H1 (cell line): ENCODE results near the gene ALDH3A1. TPM values are rescaled to one million over a fixed set of nuclear protein-coding genes. Genes with fewer than 3 reads are reported as not detected.

Experiments used
- CTCF ChIA-PET: fragments of 300-600 bp; sonication (Branson Sonifier 250); formaldehyde crosslinking; loops from one replicate; lab custom pipeline; 2021; ENCODE audit not compliant: partially characterized antibody; lab: Charles Lee
- POLR2A ChIA-PET: fragments of 300-600 bp; sonication (Branson Sonifier 250); formaldehyde crosslinking; loops from one replicate; lab custom pipeline; 2021; ENCODE audit warnings: inconsistent platforms; ENCODE audit not compliant: partially characterized antibody; lab: Charles Lee
- DNase-seq, 2 experiments: peaks; one replicate each; pipeline versions ENCODE4 v3.0.0 to v3.0.0-alpha.2; 2010 to 2022; ENCODE audit warnings: low spot score in 2 of 2, low read depth in 1 of 2, mixed read lengths in 1 of 2
- FAIRE-seq: peaks from 2 replicates; lab custom pipeline; 2011; peaks lifted over from hg19 to GRCh38; lab: Jason Lieb, UNC
- H2AFZ ChIP-seq: 2 replicates; pipeline ENCODE4 v1.8.1; 2012; ENCODE audit warnings: low read length, inconsistent platforms
- H2AK5ac ChIP-seq: 2 replicates; pipeline ENCODE4 v1.6.1; 2013; ENCODE audit warnings: low read depth, low read length
- H2BK120ac ChIP-seq: replicated peaks from 2 replicates; pipeline ENCODE3; 2013; ENCODE audit warnings: low read depth, low read length, inconsistent platforms
- H2BK12ac ChIP-seq: 2 replicates; pipeline ENCODE4 v1.6.1; 2013; ENCODE audit warnings: low read depth, low read length
- H2BK15ac ChIP-seq: 2 replicates; pipeline ENCODE4 v1.6.1; 2013; ENCODE audit warnings: low read length
- H2BK20ac ChIP-seq: 2 replicates; pipeline ENCODE4 v1.6.1; 2013; ENCODE audit warnings: low read length
- H2BK5ac ChIP-seq: 2 replicates; pipeline ENCODE4 v1.6.1; 2013; ENCODE audit warnings: low read depth, low read length
- H3K14ac ChIP-seq: 2 replicates; pipeline ENCODE4 v1.6.1; 2013; ENCODE audit warnings: inconsistent platforms; ENCODE audit not compliant: insufficient read length
- H3K18ac ChIP-seq: 2 replicates; pipeline ENCODE4 v1.6.1; 2013; ENCODE audit warnings: low read length; ENCODE audit errors: extremely low read depth
- H3K23ac ChIP-seq: 2 replicates; pipeline ENCODE4 v1.6.1; 2013; ENCODE audit warnings: inconsistent platforms; ENCODE audit not compliant: insufficient read length
- H3K23me2 ChIP-seq: 2 replicates; pipeline ENCODE4 v1.6.1; 2013; ENCODE audit warnings: low read depth, low read length
- H3K27ac ChIP-seq: 2 replicates; pipeline ENCODE4 v1.6.1; 2011; ENCODE audit warnings: low read depth, low read length, inconsistent platforms
- H3K27me3 ChIP-seq, 4 experiments: replicated peaks in 1 of 4; 1 replicate in 1 of 4; 2 replicates in 3 of 4; pipeline versions ENCODE4 v1.6.1 to v1.8.1; 2011 to 2013; ENCODE audit warnings: low read length in 3 of 4, mild to moderate bottlenecking in 3 of 4, inconsistent platforms in 2 of 4, mixed read lengths in 2 of 4, moderate library complexity in 1 of 4; ENCODE audit not compliant: control insufficient read depth in 3 of 4, insufficient read depth in 3 of 4; ENCODE audit errors: extremely low read depth in 1 of 4
- H3K36me3 ChIP-seq, 4 experiments: 2 replicates each; pipeline versions ENCODE4 v1.6.1 to v1.8.1; 2011 to 2013; ENCODE audit warnings: mild to moderate bottlenecking in 4 of 4, low read length in 3 of 4, moderate library complexity in 2 of 4, control low read depth in 1 of 4, inconsistent platforms in 1 of 4; ENCODE audit not compliant: insufficient read depth in 4 of 4, control insufficient read depth in 2 of 4
- H3K4ac ChIP-seq: replicated peaks from 2 replicates; pipeline ENCODE3; 2013; ENCODE audit warnings: low read length, low read depth, mixed read lengths, inconsistent platforms; ENCODE audit not compliant: insufficient read length
- H3K4me1 ChIP-seq, 4 experiments: replicated peaks in 1 of 4; 1 replicate in 1 of 4; 2 replicates in 3 of 4; pipeline versions ENCODE4 v1.6.1 to v1.8.1; 2011 to 2013; ENCODE audit warnings: low read length in 3 of 4, inconsistent platforms in 2 of 4, mixed read lengths in 1 of 4; ENCODE audit not compliant: insufficient read depth in 4 of 4, control insufficient read depth in 3 of 4
- H3K4me2 ChIP-seq, 2 experiments: 2 replicates each; pipeline versions ENCODE4 v1.6.1 to v1.8.1; 2011 to 2013; ENCODE audit warnings: low read depth in 2 of 2, low read length in 2 of 2, control low read depth in 1 of 2, inconsistent platforms in 1 of 2, mild to moderate bottlenecking in 1 of 2; ENCODE audit not compliant: insufficient read depth in 1 of 2
- H3K4me3 ChIP-seq, 4 experiments: fragments of 200-600, 300-600 bp in 1 of 4; sonication (generic), shearing (Covaris generic), sonication (Bioruptor Twin) in 1 of 4; 2 replicates each; pipeline versions ENCODE4 v1.5.1 to v1.8.1; 2011 to 2016; ENCODE audit warnings: low read length in 4 of 4, low read depth in 3 of 4, control low read depth in 2 of 4, inconsistent platforms in 2 of 4, mild to moderate bottlenecking in 2 of 4, mixed read lengths in 1 of 4, moderate library complexity in 1 of 4; ENCODE audit not compliant: insufficient read depth in 2 of 4; ENCODE audit errors: extremely low read depth in 1 of 4
- H3K56ac ChIP-seq: replicated peaks from 2 replicates; pipeline ENCODE3; 2013; ENCODE audit warnings: low read depth, mild to moderate bottlenecking, mixed read lengths, low read length, inconsistent platforms; ENCODE audit not compliant: insufficient read length
- H3K79me1 ChIP-seq: 2 replicates; pipeline ENCODE4 v1.6.1; 2013; ENCODE audit warnings: low read depth, low read length, control low read depth
- H3K79me2 ChIP-seq, 2 experiments: 2 replicates each; pipeline versions ENCODE4 v1.6.1 to v1.8.1; 2012 to 2013; ENCODE audit warnings: low read length in 2 of 2, mild to moderate bottlenecking in 2 of 2, inconsistent platforms in 1 of 2; ENCODE audit not compliant: insufficient read depth in 2 of 2, control insufficient read depth in 1 of 2
- H3K9ac ChIP-seq, 4 experiments: replicated peaks in 1 of 4; 1 replicate in 1 of 4; 2 replicates in 3 of 4; pipeline versions ENCODE4 v1.6.1 to v1.8.1; 2011 to 2013; ENCODE audit warnings: low read depth in 3 of 4, low read length in 3 of 4, control low read depth in 2 of 4, mild to moderate bottlenecking in 2 of 4, moderate library complexity in 2 of 4, inconsistent platforms in 1 of 4; ENCODE audit errors: extremely low read depth in 1 of 4
- H3K9me3 ChIP-seq, 2 experiments: 2 replicates each; pipeline versions ENCODE4 v1.6.1 to v1.8.1; 2012 to 2013; ENCODE audit warnings: mild to moderate bottlenecking in 2 of 2, moderate library complexity in 2 of 2, control low read depth in 1 of 2, inconsistent platforms in 1 of 2, low read depth in 1 of 2, low read length in 1 of 2, mixed read lengths in 1 of 2; ENCODE audit not compliant: insufficient read depth in 2 of 2
- H4K20me1 ChIP-seq, 2 experiments: replicated peaks in 1 of 2; 2 replicates each; pipeline versions ENCODE3 to v1.8.1; 2011 to 2013; ENCODE audit warnings: inconsistent platforms in 2 of 2, low read length in 2 of 2, mild to moderate bottlenecking in 1 of 2; ENCODE audit not compliant: insufficient read depth in 2 of 2, control insufficient read depth in 1 of 2
- H4K5ac ChIP-seq: 2 replicates; pipeline ENCODE4 v1.6.1; 2013; ENCODE audit warnings: low read length, low read depth, mixed read lengths, inconsistent platforms; ENCODE audit not compliant: insufficient read length
- H4K8ac ChIP-seq: 2 replicates; pipeline ENCODE4 v1.8.0; 2013; ENCODE audit warnings: mild to moderate bottlenecking, moderate library complexity, low read length, inconsistent platforms; ENCODE audit not compliant: insufficient read depth; ENCODE audit errors: extremely low read depth
- H4K91ac ChIP-seq: replicated peaks from 2 replicates; pipeline ENCODE3; 2013; ENCODE audit warnings: low read length, mixed read lengths, inconsistent platforms; ENCODE audit not compliant: insufficient read length
- BCL11A ChIP-seq, 2 experiments: IDR thresholded peaks; one replicate each; pipeline ENCODE4 v1.6.1; 2011; ENCODE audit warnings: low read depth in 2 of 2, low read length in 2 of 2, mild to moderate bottlenecking in 2 of 2
- BRCA1 ChIP-seq: IDR thresholded peaks from 2 replicates; pipeline ENCODE4 v1.6.1; 2012; ENCODE audit warnings: low read depth, low read length, improper control_type of control experiment
- CHD1 ChIP-seq: IDR thresholded peaks from 2 replicates; pipeline ENCODE4 v1.6.1; 2012; ENCODE audit warnings: low read depth, low read length, improper control_type of control experiment
- GTF2F1 ChIP-seq: IDR thresholded peaks from 2 replicates; pipeline ENCODE4 v1.6.1; 2012; ENCODE audit warnings: low read depth, low read length, improper control_type of control experiment, borderline replicate concordance
- KDM4A ChIP-seq: IDR thresholded peaks from one replicate; pipeline ENCODE4 v1.7.1; 2012; ENCODE audit warnings: low read depth, mild to moderate bottlenecking, moderate library complexity, low read length, inconsistent platforms; ENCODE audit not compliant: severe bottlenecking
- TEAD4 ChIP-seq: IDR thresholded peaks from 2 replicates; pipeline ENCODE4 v1.6.1; 2012; ENCODE audit warnings: low read depth, low read length, inconsistent platforms, mixed read lengths
- WGBS, 2 experiments: shearing (Covaris generic) in 1 of 2; methylation state at CpG; one replicate each; pipeline versions ENCODE4 v1.1.6 to v1.1.7; 2013 to 2015; ENCODE audit warnings: low lambda C conversion rate in 2 of 2, mixed read lengths in 2 of 2, inconsistent platforms in 1 of 2, low coverage in 1 of 2, missing lambda C conversion rate in 1 of 2; ENCODE audit not compliant: insufficient replicate concordance in 2 of 2, insufficient coverage in 1 of 2, insufficient read length in 1 of 2; ENCODE audit errors: extremely low coverage in 1 of 2, missing lambda C conversion rate in 1 of 2; 5-methylcytosine and 5-hydroxymethylcytosine counted together
- polyA plus RNA-seq, 7 experiments: library from polyadenylated mRNA; depleted of rRNA in 3 of 7; stranded (reverse) in 5 of 7; unstranded in 2 of 7; fragments of >200 nt in 5 of 7; fragments of 200-250 nt in 2 of 7; gene quantifications; 1 replicate in 5 of 7; 2 replicates in 1 of 7; 4 replicates in 1 of 7; pipeline versions ENCODE4 v1.2.1 to v1.2.3, GENCODE V29; 2011 to 2013; ENCODE audit warnings: missing spikeins in 2 of 7, mixed read lengths in 2 of 7
- total RNA-seq: library from RNA; stranded (reverse); fragmentation: NEBNext Ultra II Directional; extraction: Animal tissue kit (Norgen Biotek cat#: 25700); gene quantifications from 2 replicates; pipeline ENCODE4 v1.2.1, GENCODE V29; 2021
- TF ChIP-seq, protein P1 (sequence below): IDR thresholded peaks from 2 replicates; pipeline ENCODE4 v1.6.1; 2011; ENCODE audit warnings: low read length, improper control_type of control experiment
- TF ChIP-seq, protein P2 (sequence below), 3 experiments: IDR thresholded peaks; 1 replicate in 2 of 3; 2 replicates in 1 of 3; pipeline versions ENCODE4 v1.5.1 to v1.6.1; 2011; ENCODE audit warnings: low read length in 3 of 3, mild to moderate bottlenecking in 3 of 3, inconsistent platforms in 2 of 3, low read depth in 1 of 3, moderate library complexity in 1 of 3; ENCODE audit not compliant: insufficient read depth in 1 of 3; ENCODE audit errors: control extremely low read depth in 1 of 3
- TF ChIP-seq, protein P3 (sequence below): IDR thresholded peaks from 2 replicates; pipeline ENCODE4 v1.6.1; 2012; ENCODE audit warnings: inconsistent platforms

The ALDH3A1 gene
- total and polyA plus RNA-seq, 2 of the 8 experiments (the other 6 are each of a cell fraction or from before 2014, with no cell fraction given), result 0.37 to 1.4 TPM

DNA sequence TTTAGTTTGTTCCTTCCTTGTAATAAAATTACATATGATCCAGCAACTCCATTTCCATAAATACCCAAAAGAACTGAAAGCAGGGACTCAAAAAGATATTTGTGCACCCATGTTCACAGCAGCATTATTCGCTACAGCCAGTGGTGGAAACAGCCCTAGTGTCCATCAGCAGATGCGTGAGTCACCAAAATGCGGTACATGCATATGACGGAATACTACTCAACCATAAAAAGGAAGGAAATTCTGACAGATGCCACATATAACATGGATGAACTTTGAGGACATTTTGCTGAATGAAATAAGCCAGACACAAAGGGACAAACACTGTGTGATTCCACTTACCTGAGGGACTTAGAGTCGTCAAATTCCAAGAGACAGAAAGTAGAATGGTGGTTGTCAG lies 22.6 kb downstream of the ALDH3A1 start:
- H3K79me1 ChIP-seq, result no peaks in the 10 kb centered on the region
- H3K4me2 ChIP-seq, result no peak overlapping the region
- H3K18ac ChIP-seq, result no peak overlapping the region
- DNase-seq (no peak), FAIRE-seq (no peak)
- H4K5ac ChIP-seq, result no peak overlapping the region
- H3K36me3 ChIP-seq, result no peaks in the 10 kb centered on the region
- H2BK15ac ChIP-seq, result no peak overlapping the region
- no peak overlapping the region for H3K23ac ChIP-seq
- no peaks in the 10 kb centered on the region; a peak in 1 of 7 replicates for H3K4me1 ChIP-seq
- H3K14ac ChIP-seq, result no peak overlapping the region
- H2BK12ac ChIP-seq, result no peak overlapping the region
- no peak overlapping the region for H2AFZ ChIP-seq
- H3K4ac ChIP-seq, result no peak overlapping the region
- no peak overlapping the region for H2BK5ac ChIP-seq
- H4K91ac ChIP-seq, result no peak overlapping the region
- H2BK120ac ChIP-seq, result no peak overlapping the region
- H3K9ac ChIP-seq, result no peak overlapping the region
- no peaks in the 10 kb centered on the region for H3K9me3 ChIP-seq
- H3K4me3 ChIP-seq, result no peak overlapping the region
- CTCF ChIA-PET, result no interaction called here
- H4K8ac ChIP-seq, result no peak overlapping the region
- H3K27ac ChIP-seq, result no peak overlapping the region
- no peaks in the 10 kb centered on the region for H4K20me1 ChIP-seq
- no peak overlapping the region for H2BK20ac ChIP-seq
- no peaks in the 10 kb centered on the region for H3K79me2 ChIP-seq
- WGBS, 2 experiments, result 93% methylated on average over 5 of the region's 5 CpGs; no CpG with 5 or more reads in 1 of the 2 experiments
- no peaks in the 10 kb centered on the region for H3K27me3 ChIP-seq
- TF ChIP-seq, protein P1, sequence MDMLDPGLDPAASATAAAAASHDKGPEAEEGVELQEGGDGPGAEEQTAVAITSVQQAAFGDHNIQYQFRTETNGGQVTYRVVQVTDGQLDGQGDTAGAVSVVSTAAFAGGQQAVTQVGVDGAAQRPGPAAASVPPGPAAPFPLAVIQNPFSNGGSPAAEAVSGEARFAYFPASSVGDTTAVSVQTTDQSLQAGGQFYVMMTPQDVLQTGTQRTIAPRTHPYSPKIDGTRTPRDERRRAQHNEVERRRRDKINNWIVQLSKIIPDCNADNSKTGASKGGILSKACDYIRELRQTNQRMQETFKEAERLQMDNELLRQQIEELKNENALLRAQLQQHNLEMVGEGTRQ, result no peak
- TF ChIP-seq BRCA1 (no peak), TEAD4 (no peak), CHD1 (no peak), GTF2F1 (no peak), KDM4A (no peak), BCL11A (IDR thresholded peaks at IDR 0.05; ENCODE audit: low read depth in 2 of 2, low read length in 2 of 2) (no peak)
- TF ChIP-seq, protein P2, sequence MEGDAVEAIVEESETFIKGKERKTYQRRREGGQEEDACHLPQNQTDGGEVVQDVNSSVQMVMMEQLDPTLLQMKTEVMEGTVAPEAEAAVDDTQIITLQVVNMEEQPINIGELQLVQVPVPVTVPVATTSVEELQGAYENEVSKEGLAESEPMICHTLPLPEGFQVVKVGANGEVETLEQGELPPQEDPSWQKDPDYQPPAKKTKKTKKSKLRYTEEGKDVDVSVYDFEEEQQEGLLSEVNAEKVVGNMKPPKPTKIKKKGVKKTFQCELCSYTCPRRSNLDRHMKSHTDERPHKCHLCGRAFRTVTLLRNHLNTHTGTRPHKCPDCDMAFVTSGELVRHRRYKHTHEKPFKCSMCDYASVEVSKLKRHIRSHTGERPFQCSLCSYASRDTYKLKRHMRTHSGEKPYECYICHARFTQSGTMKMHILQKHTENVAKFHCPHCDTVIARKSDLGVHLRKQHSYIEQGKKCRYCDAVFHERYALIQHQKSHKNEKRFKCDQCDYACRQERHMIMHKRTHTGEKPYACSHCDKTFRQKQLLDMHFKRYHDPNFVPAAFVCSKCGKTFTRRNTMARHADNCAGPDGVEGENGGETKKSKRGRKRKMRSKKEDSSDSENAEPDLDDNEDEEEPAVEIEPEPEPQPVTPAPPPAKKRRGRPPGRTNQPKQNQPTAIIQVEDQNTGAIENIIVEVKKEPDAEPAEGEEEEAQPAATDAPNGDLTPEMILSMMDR (IDR thresholded peaks at IDR 0.05; ENCODE audit: control extremely low read depth in 1 of 3, insufficient read depth in 1 of 3, low read depth in 1 of 3, low read length in 3 of 3), result no peak
- TF ChIP-seq, protein P3, sequence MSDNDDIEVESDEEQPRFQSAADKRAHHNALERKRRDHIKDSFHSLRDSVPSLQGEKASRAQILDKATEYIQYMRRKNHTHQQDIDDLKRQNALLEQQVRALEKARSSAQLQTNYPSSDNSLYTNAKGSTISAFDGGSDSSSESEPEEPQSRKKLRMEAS, result no peak
- POLR2A ChIA-PET, result no interaction called here
- H3K23me2 ChIP-seq, result no peaks in the 10 kb centered on the region
- no peak overlapping the region for H2AK5ac ChIP-seq
- H3K56ac ChIP-seq, result no peak overlapping the region
